ENCODE data around the gene RCOR1. TPM values are rescaled to one million over a fixed set of nuclear protein-coding genes. Genes with fewer than 3 reads are reported as not detected.

RCOR1 gene
- total RNA-seq, 1 experiment from 2014 or later, result 34.1 TPM

GRCh38 chr14:102570334-102570995 lies 22.0 kb upstream of the RCOR1 start:
- no CpG with 5 or more reads among the region's 9 CpGs for WGBS (ENCODE audit: extremely low coverage, insufficient read length, low lambda C conversion rate)
- Histone ChIP-seq H2BK5ac (ENCODE audit: insufficient read length, low read length) (no peak overlapping the region), H3K27me3 (ENCODE audit: insufficient read depth, low read length) (no peaks in the 10 kb centered on the region), H3K79me1 (ENCODE audit: insufficient read depth, low read depth, low read length, poor library complexity, severe bottlenecking) (no peaks in the 10 kb centered on the region), H3K9me3 (ENCODE audit: control insufficient read depth, low read depth, low read length) (no peaks in the 10 kb centered on the region), H2BK120ac (ENCODE audit: low read depth, low read length, poor library complexity, severe bottlenecking) (no peak overlapping the region), H3K4me2 (ENCODE audit: insufficient read depth, insufficient read length, low read length) (no peak overlapping the region), H3K23me2 (ENCODE audit: insufficient read length, low read depth, low read length, poor library complexity, severe bottlenecking) (no peaks in the 10 kb centered on the region), H2BK12ac (ENCODE audit: insufficient read length, low read depth, low read length) (no peak overlapping the region), H3K79me2 (ENCODE audit: insufficient read depth, low read length) (no peaks in the 10 kb centered on the region), H2AK5ac (ENCODE audit: insufficient read length, low read length) (no peak overlapping the region), H4K20me1 (ENCODE audit: control insufficient read depth, insufficient read depth, insufficient read length) (no peaks in the 10 kb centered on the region), H2BK20ac (ENCODE audit: low read depth, low read length, poor library complexity, severe bottlenecking) (no peak overlapping the region), H3K56ac (ENCODE audit: insufficient read length, low read depth, low read length) (no peak overlapping the region), H2AFZ (ENCODE audit: low read length) (no peak overlapping the region), H4K91ac (ENCODE audit: insufficient read length, low read depth, low read length) (no peak overlapping the region), H4K5ac (ENCODE audit: insufficient read length, low read depth, low read length) (no peak overlapping the region), H3K14ac (ENCODE audit: insufficient read depth, low read length) (no peak overlapping the region), H3K9ac (ENCODE audit: extremely low read depth, insufficient read length, low read length) (no peak overlapping the region), H2BK15ac (ENCODE audit: low read depth, low read length) (no peak overlapping the region), H3K18ac (ENCODE audit: insufficient read length, low read depth, low read length) (no peak overlapping the region), H3K27ac (ENCODE audit: insufficient read length, low read depth, low read length) (no peak overlapping the region), H3T11ph (ENCODE audit: low read length) (no peak overlapping the region), H4K8ac (replicated peaks; ENCODE audit: insufficient read length, low read depth, low read length) (no peak overlapping the region), H3K23ac (ENCODE audit: insufficient read length, low read depth, low read length) (no peak overlapping the region), H3K4ac (ENCODE audit: low read depth, low read length) (no peak overlapping the region), H3K4me1 (ENCODE audit: insufficient read depth, low read length) (no peaks in the 10 kb centered on the region; the same call in 1 of the 2 replicates)
- Mint-ChIP-seq H3K27ac (peak overlapping the region; percentile 80 to 89 (median 88); a peak in 4 of 7 replicates), H3K36me3 (ENCODE audit: insufficient read depth in 1 of 3, low read depth in 3 of 3) (no peaks in the 10 kb centered on the region), H3K4me1 (peaks cover 34 to 42% of the 10 kb centered on the region in 2 experiments), H3K4me3 (peak overlapping the region in 1 of 2 experiments; percentile 12; a peak in 2 of 5 replicates), H3K27me3 (ENCODE audit: low read depth) (no peaks in the 10 kb centered on the region; the same call in 1 of the 2 replicates), H3K9me3 (no peaks in the 10 kb centered on the region; a peak in 1 of 5 replicates)
- TF ChIP-seq CTCF (conservative IDR thresholded peaks at IDR 0.05), result no peak; the same call in 2 of the 3 replicates
- peak; percentile 83 for DNase-seq
